ENCODE data around the gene WDR7. TPM values are rescaled to one million over a fixed set of nuclear protein-coding genes. Genes with fewer than 3 reads are reported as not detected.

The WDR7 gene
- total and polyA plus RNA-seq, 10 of the 15 experiments (the other 5 are each of a cell fraction or from before 2014, with no cell fraction given), result 2.8 to 16.5 (median 11.7) TPM

DNA sequence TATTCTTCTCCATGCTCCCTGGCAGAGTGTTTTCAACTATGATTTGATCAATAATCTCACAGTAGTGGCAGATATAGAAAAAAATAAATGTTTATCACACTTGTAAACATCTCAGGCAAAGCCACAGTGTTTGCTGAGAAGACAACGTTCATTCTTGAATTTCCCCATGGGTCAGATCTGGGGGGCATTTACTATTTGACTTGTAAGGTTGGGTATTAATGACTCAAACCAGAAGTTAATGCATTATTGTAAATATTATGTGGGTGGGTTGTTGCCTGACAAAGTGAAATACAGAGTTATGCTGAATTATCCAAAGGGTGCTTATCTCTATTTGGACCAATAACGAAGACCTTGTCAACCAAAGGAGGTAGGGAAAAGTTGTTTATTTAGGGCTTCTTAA, 346.0 kb downstream of the WDR7 start:
- no peak overlapping the region for H2AFZ ChIP-seq (ENCODE audit: control insufficient read depth, low read depth, low read length)
- WGBS (ENCODE audit: insufficient coverage, insufficient replicate concordance, low lambda C conversion rate, missing lambda C conversion rate), result 68% methylated on average over 2 of the region's 2 CpGs
- H3K4me3 ChIP-seq, result no peak overlapping the region
- in situ Hi-C loops (cut with MboI), result no loop called here
- no peak overlapping the region for H3K27ac ChIP-seq (ENCODE audit: control insufficient read depth, insufficient read depth)
- ChIA-PET SMC1A (ENCODE audit: uncharacterized antibody, unreplicated experiment) (interaction anchor here (0.6 to 1.9 kb wide), 5 partner anchors 15 to 128 kb away, joined by 3 to 12 read pairs (median 5); no protein-coding TSS in a partner anchor), RAD21 (ENCODE audit: unreplicated experiment) (interaction anchor here (1.0 to 2.2 kb wide), 3 partner anchors 9 to 128 kb away, joined by 3 to 7 read pairs (median 4); no protein-coding TSS in a partner anchor), CTCF (interaction anchor here (0.7 to 2.0 kb wide), 3 partner anchors 14 to 128 kb away, joined by 3 to 8 read pairs (median 4); no protein-coding TSS in a partner anchor), POLR2A (no interaction called here)
- FAIRE-seq, result no peak
- no peak for DNase-seq (ENCODE audit: low read depth, low spot score)
- H3K9ac ChIP-seq (ENCODE audit: control insufficient read depth, insufficient read depth, low read length), result no peak overlapping the region
- H3K4me2 ChIP-seq (ENCODE audit: control insufficient read depth, insufficient read depth), result no peak overlapping the region
- H3K36me3 ChIP-seq (ENCODE audit: control insufficient read depth in 2 of 2, insufficient read depth in 2 of 2, low read length in 1 of 2), result no peaks in the 10 kb centered on the region
- H3K9me3 ChIP-seq (replicated peaks; ENCODE audit: control insufficient read depth, insufficient read depth, low read length), result no peaks in the 10 kb centered on the region
- ATAC-seq, result peak; percentile 61; the same call in 2 of the 3 replicates
- no peaks in the 10 kb centered on the region; the same call in 1 of the 2 replicates for H4K20me1 ChIP-seq (ENCODE audit: control insufficient read depth, insufficient read depth)
- no peaks in the 10 kb centered on the region for H3K79me2 ChIP-seq (ENCODE audit: control insufficient read depth, insufficient read depth, low read length)
- intact Hi-C loops (cut with micrococcal nuclease; ENCODE audit: unreplicated experiment), result no loop called here
- no peak for TF ChIP-seq RUNX3 (IDR thresholded peaks at IDR 0.05; ENCODE audit: low read length)
- TF ChIP-seq JUNB (IDR thresholded peaks at IDR 0.05), result peak; percentile 57
- no peaks in the 10 kb centered on the region for H3K27me3 ChIP-seq (replicated peaks in 1 of 2; ENCODE audit: control insufficient read depth in 2 of 2, insufficient read depth in 2 of 2, low read length in 1 of 2)
- no TSS peak for BruUV-seq (replicated peaks)
- no peaks in the 10 kb centered on the region for H3K4me1 ChIP-seq (ENCODE audit: control insufficient read depth, insufficient read depth, low read length)

DNA sequence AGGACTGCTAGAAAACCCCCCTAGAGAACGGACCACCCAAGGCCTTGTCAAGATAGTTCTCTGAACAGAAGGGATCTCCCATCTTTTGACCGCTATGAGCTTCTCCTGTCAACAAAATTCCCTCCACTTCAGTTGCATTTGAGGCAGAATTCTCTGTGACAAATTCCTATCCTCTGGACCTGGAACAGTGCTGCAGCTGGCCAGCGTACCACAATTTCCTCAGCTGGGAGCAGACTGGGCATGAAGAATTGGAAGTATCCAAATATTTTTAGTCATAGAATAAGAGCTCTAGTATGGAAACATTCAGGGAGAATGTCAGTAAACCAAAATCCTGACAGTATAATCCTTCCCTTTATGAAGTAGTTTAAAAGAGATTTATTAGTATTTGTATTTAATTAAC, 348.7 kb downstream of the WDR7 start:
- DNase-seq (ENCODE audit: low read depth, low spot score) (no peak), FAIRE-seq (no peak), ATAC-seq (no peak)
- Histone ChIP-seq H3K4me2 (ENCODE audit: control insufficient read depth, insufficient read depth) (no peak overlapping the region), H3K36me3 (ENCODE audit: control insufficient read depth in 2 of 2, insufficient read depth in 2 of 2, low read length in 1 of 2) (no peaks in the 10 kb centered on the region), H3K9ac (ENCODE audit: control insufficient read depth, insufficient read depth, low read length) (no peak overlapping the region), H4K20me1 (ENCODE audit: control insufficient read depth, insufficient read depth) (no peaks in the 10 kb centered on the region; the same call in 1 of the 2 replicates), H3K4me3 (no peak overlapping the region), H3K79me2 (ENCODE audit: control insufficient read depth, insufficient read depth, low read length) (no peaks in the 10 kb centered on the region), H3K27ac (ENCODE audit: control insufficient read depth, insufficient read depth) (no peak overlapping the region), H3K27me3 (replicated peaks in 1 of 2; ENCODE audit: control insufficient read depth in 2 of 2, insufficient read depth in 2 of 2, low read length in 1 of 2) (no peaks in the 10 kb centered on the region), H3K4me1 (ENCODE audit: control insufficient read depth, insufficient read depth, low read length) (peaks cover 9% of the 10 kb centered on the region), H3K9me3 (replicated peaks; ENCODE audit: control insufficient read depth, insufficient read depth, low read length) (no peaks in the 10 kb centered on the region), H2AFZ (ENCODE audit: control insufficient read depth, low read depth, low read length) (no peak overlapping the region)
- no TSS peak for BruUV-seq (replicated peaks)
- ChIA-PET CTCF (interaction anchor here (0.6 to 4.4 kb wide), 5 partner anchors 14 to 451 kb away, joined by 3 to 15 read pairs (median 3); no protein-coding TSS in a partner anchor), RAD21 (ENCODE audit: unreplicated experiment) (interaction anchor here (1.0 to 2.1 kb wide), 4 partner anchors 14 to 20 kb away, joined by 3 to 8 read pairs (median 4); no protein-coding TSS in a partner anchor), POLR2A (interaction anchor here (1.5 kb wide), 1 partner anchor 19 kb away, joined by 5 read pairs; no protein-coding TSS in a partner anchor), SMC1A (ENCODE audit: uncharacterized antibody, unreplicated experiment) (interaction anchor here (0.8 to 7.8 kb wide), 9 partner anchors 10 to 366 kb away, joined by 3 to 94 read pairs (median 6); no protein-coding TSS in a partner anchor)
- intact Hi-C loops (cut with micrococcal nuclease; ENCODE audit: unreplicated experiment) (no loop called here), in situ Hi-C loops (cut with MboI) (no loop called here)
- WGBS (ENCODE audit: insufficient coverage, insufficient replicate concordance, low lambda C conversion rate, missing lambda C conversion rate), result 97% methylated on average over 3 of the region's 3 CpGs
- TF ChIP-seq POLR2A (IDR thresholded peaks at IDR 0.05; ENCODE audit: low read depth, low read length) (no peak), SMAD5 (IDR thresholded peaks at IDR 0.05; ENCODE audit: low read depth) (no peak), BRCA1 (IDR thresholded peaks at IDR 0.05; ENCODE audit: low read depth, low read length) (no peak), SMARCA5 (IDR thresholded peaks at IDR 0.05) (no peak), ZNF622 (IDR thresholded peaks at IDR 0.05) (no peak), CHD2 (IDR thresholded peaks at IDR 0.05; ENCODE audit: borderline replicate concordance, low read depth, low read length) (no peak)
- TF ChIP-seq, protein P1, sequence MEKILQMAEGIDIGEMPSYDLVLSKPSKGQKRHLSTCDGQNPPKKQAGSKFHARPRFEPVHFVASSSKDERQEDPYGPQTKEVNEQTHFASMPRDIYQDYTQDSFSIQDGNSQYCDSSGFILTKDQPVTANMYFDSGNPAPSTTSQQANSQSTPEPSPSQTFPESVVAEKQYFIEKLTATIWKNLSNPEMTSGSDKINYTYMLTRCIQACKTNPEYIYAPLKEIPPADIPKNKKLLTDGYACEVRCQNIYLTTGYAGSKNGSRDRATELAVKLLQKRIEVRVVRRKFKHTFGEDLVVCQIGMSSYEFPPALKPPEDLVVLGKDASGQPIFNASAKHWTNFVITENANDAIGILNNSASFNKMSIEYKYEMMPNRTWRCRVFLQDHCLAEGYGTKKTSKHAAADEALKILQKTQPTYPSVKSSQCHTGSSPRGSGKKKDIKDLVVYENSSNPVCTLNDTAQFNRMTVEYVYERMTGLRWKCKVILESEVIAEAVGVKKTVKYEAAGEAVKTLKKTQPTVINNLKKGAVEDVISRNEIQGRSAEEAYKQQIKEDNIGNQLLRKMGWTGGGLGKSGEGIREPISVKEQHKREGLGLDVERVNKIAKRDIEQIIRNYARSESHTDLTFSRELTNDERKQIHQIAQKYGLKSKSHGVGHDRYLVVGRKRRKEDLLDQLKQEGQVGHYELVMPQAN (conservative IDR thresholded peaks at IDR 0.05), result no peak
- TF ChIP-seq, protein P2, sequence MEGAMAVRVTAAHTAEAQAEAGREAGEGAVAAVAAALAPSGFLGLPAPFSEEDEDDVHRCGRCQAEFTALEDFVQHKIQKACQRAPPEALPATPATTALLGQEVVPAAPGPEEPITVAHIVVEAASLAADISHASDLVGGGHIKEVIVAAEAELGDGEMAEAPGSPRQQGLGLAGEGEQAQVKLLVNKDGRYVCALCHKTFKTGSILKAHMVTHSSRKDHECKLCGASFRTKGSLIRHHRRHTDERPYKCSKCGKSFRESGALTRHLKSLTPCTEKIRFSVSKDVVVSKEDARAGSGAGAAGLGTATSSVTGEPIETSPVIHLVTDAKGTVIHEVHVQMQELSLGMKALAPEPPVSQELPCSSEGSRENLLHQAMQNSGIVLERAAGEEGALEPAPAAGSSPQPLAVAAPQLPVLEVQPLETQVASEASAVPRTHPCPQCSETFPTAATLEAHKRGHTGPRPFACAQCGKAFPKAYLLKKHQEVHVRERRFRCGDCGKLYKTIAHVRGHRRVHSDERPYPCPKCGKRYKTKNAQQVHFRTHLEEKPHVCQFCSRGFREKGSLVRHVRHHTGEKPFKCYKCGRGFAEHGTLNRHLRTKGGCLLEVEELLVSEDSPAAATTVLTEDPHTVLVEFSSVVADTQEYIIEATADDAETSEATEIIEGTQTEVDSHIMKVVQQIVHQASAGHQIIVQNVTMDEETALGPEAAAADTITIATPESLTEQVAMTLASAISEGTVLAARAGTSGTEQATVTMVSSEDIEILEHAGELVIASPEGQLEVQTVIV (IDR thresholded peaks at IDR 0.05; ENCODE audit: borderline replicate concordance, partially characterized antibody), result no peak
